GM23338 (cell line): ENCODE results near the gene NPHS1. TPM values are rescaled to one million over a fixed set of nuclear protein-coding genes. Genes with fewer than 3 reads are reported as not detected.

Experiments
- ATAC-seq: fragments of 200-7000 bp; cut with Tn5 transposase; 3 replicates; pipeline ENCODE4 v1.9.1; 2020
- DNase-seq: peaks from one replicate; pipeline ENCODE4 v3.0.0-alpha.2; 2015; ENCODE audit warnings: low spot score
- H2AFZ ChIP-seq: fragments of 200-600 bp; sonication (generic); 2 replicates; pipeline ENCODE4 v1.8.0; 2016; ENCODE audit warnings: antibody characterized with exemption, mild to moderate bottlenecking, moderate library complexity
- H3F3A ChIP-seq: fragments of 200-600 bp; sonication (generic); replicated peaks from 2 replicates; pipeline ENCODE4 v1.8.0; 2017; ENCODE audit warnings: antibody characterized with exemption, mixed run types, low read depth
- H3K27ac ChIP-seq: fragments of 200-600 bp; sonication (generic); 2 replicates; pipeline ENCODE4 v1.6.1; 2016; ENCODE audit warnings: low read depth
- H3K27me3 ChIP-seq: fragments of 200-600 bp; sonication (generic); 2 replicates; pipeline ENCODE4 v1.8.0; 2016; ENCODE audit warnings: mild to moderate bottlenecking, mixed run types, moderate library complexity; ENCODE audit not compliant: insufficient read depth
- H3K36me3 ChIP-seq: fragments of 200-600 bp; sonication (generic); 2 replicates; pipeline ENCODE4 v1.8.0; 2016; ENCODE audit warnings: mild to moderate bottlenecking; ENCODE audit not compliant: insufficient read depth
- H3K4me1 ChIP-seq: fragments of 200-600 bp; sonication (generic); 2 replicates; pipeline ENCODE4 v1.8.0; 2016; ENCODE audit warnings: mild to moderate bottlenecking, moderate library complexity; ENCODE audit not compliant: insufficient read depth
- H3K4me2 ChIP-seq: fragments of 200-600 bp; sonication (generic); 2 replicates; pipeline ENCODE4 v1.7.1; 2017; ENCODE audit warnings: mixed run types
- H3K4me3 ChIP-seq: fragments of 200-600 bp; sonication (generic); 2 replicates; pipeline ENCODE4 v1.6.1; 2016; ENCODE audit warnings: mixed run types
- H3K79me2 ChIP-seq: fragments of 200-600 bp; sonication (generic); replicated peaks from 2 replicates; pipeline ENCODE4 v1.8.0; 2017; ENCODE audit warnings: mild to moderate bottlenecking; ENCODE audit not compliant: insufficient read depth
- H3K9me2 ChIP-seq: fragments of 200-600 bp; sonication (generic); 2 replicates; pipeline ENCODE4 v1.8.0; 2017; ENCODE audit not compliant: insufficient read depth
- H4K20me1 ChIP-seq: fragments of 200-600 bp; sonication (generic); replicated peaks from 2 replicates; pipeline ENCODE4 v1.8.0; 2017; ENCODE audit warnings: mild to moderate bottlenecking; ENCODE audit not compliant: insufficient read depth
- H3K27ac Mint-ChIP-seq: 2 replicates; pipeline ENCODE4 v1.8.0; 2020; ENCODE audit warnings: inconsistent platforms, mild to moderate bottlenecking, moderate library complexity, mixed read lengths
- H3K27me3 Mint-ChIP-seq: 3 replicates; pipeline ENCODE4 v1.8.0; 2022; ENCODE audit warnings: low read depth, mild to moderate bottlenecking, moderate library complexity, mixed read lengths, inconsistent platforms; ENCODE audit not compliant: insufficient read depth, poor library complexity
- H3K36me3 Mint-ChIP-seq: 3 replicates; pipeline ENCODE4 v1.8.0; 2021; ENCODE audit warnings: low read depth, mild to moderate bottlenecking, inconsistent platforms, moderate library complexity, mixed read lengths
- H3K4me1 Mint-ChIP-seq: 3 replicates; pipeline ENCODE4 v1.8.0; 2020; ENCODE audit warnings: mild to moderate bottlenecking, inconsistent platforms, mixed read lengths
- H3K4me3 Mint-ChIP-seq: 3 replicates; pipeline ENCODE4 v1.8.0; 2021; ENCODE audit warnings: moderate library complexity, mild to moderate bottlenecking, inconsistent platforms, mixed read lengths
- H3K9me3 Mint-ChIP-seq: 3 replicates; pipeline ENCODE4 v1.8.0; 2020; ENCODE audit warnings: moderate library complexity, mild to moderate bottlenecking, inconsistent platforms, mixed read lengths
- EZH2 ChIP-seq: fragments of 200-600 bp; sonication (generic); IDR thresholded peaks from one replicate; pipeline ENCODE4 v1.8.0; 2017; ENCODE audit warnings: antibody characterized with exemption, mild to moderate bottlenecking, low read depth; ENCODE audit not compliant: unreplicated experiment
- EZH2phosphoT487 ChIP-seq: fragments of 200-600 bp; sonication (generic); IDR thresholded peaks from one replicate; pipeline ENCODE4 v1.8.1; 2018; ENCODE audit warnings: antibody characterized with exemption; ENCODE audit not compliant: unreplicated experiment
- JUNB ChIP-seq: IDR thresholded peaks from one replicate; pipeline ENCODE4 v1.6.1; 2016; ENCODE audit warnings: antibody characterized with exemption; ENCODE audit not compliant: unreplicated experiment
- POLR2AphosphoS5 ChIP-seq: IDR thresholded peaks from 2 replicates; pipeline ENCODE4 v1.6.1; 2016; ENCODE audit warnings: antibody characterized with exemption, low read depth
- polyA plus RNA-seq: library from polyadenylated mRNA; unstranded; fragments of >200 nt; fragmentation: Nextera tagmentation; extraction: Ambion mirVana; gene quantifications from 2 replicates; pipeline ENCODE4 v1.2.1, GENCODE V29; 2016
- total RNA-seq: library from RNA; depleted of rRNA; stranded (reverse); fragments of >200 nt; shearing (Covaris generic); gene quantifications from 2 replicates; pipeline ENCODE4 v1.2.3, GENCODE V29; 2014
- TF ChIP-seq, protein P1 (sequence below): fragments of 250-450 bp; sonication (Bioruptor Pico); IDR thresholded peaks from 2 replicates; pipeline ENCODE4 v1.5.0; 2020; ENCODE audit warnings: mild to moderate bottlenecking, moderate library complexity

NPHS1 gene
- total and polyA plus RNA-seq, 2 experiments from 2014 or later = 1.0 to 1.3 TPM

DNA sequence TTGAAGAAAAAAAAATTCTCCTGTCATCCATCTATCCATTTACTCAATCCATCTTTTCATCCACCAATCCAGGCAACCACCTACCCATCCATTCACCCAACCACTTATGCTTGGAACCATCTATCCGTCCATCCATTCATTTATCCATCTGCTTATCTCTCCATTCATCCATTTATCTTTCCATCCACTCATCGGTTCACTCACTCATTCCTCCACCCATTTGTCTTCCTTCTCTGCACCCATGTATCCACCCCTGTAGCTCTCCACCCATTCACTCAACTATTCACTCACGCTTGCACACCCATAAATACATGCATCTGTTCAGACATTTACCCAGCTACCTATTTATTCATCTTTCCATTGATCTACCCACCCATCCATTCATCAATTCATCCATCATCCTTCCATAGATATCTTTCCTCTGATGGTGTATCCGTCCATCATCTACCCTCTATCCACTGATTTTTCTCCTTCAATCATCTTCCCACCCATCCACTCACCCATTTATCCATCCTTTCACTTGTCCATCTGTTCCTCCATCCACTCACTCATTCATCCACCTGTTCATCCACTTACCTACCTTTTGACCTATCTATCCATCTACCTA is 9.5 kb downstream of the NPHS1 start:
- 0 out of 2 replicates have a peak, but pooled peaks cover 3% of the 10 kb centered on the region for H3F3A ChIP-seq
- no peak for ATAC-seq
- peaks cover 3% of the 10 kb centered on the region; the same call in 2 of the 3 replicates for H3K9me3 Mint-ChIP-seq
- no peak overlapping the region; the same call in 2 of the 3 replicates for H3K4me3 Mint-ChIP-seq
- H3K9me2 ChIP-seq = peaks cover 12% of the 10 kb centered on the region
- peaks cover 19% of the 10 kb centered on the region for H3K4me1 Mint-ChIP-seq
- no peak overlapping the region for H3K4me3 ChIP-seq
- H3K4me1 ChIP-seq = peaks cover 12% of the 10 kb centered on the region
- no peak overlapping the region for H3K27ac ChIP-seq
- no peaks in the 10 kb centered on the region for H3K79me2 ChIP-seq
- H2AFZ ChIP-seq = no peak overlapping the region
- H3K27me3 ChIP-seq = peaks cover 34% of the 10 kb centered on the region
- H3K27ac Mint-ChIP-seq = no peak overlapping the region
- no peak overlapping the region for H3K4me2 ChIP-seq
- peaks cover 2% of the 10 kb centered on the region; the same call in 1 of the 2 replicates for H4K20me1 ChIP-seq
- no peak for TF ChIP-seq EZH2phosphoT487
- TF ChIP-seq JUNB = no peak
- TF ChIP-seq, protein P1, sequence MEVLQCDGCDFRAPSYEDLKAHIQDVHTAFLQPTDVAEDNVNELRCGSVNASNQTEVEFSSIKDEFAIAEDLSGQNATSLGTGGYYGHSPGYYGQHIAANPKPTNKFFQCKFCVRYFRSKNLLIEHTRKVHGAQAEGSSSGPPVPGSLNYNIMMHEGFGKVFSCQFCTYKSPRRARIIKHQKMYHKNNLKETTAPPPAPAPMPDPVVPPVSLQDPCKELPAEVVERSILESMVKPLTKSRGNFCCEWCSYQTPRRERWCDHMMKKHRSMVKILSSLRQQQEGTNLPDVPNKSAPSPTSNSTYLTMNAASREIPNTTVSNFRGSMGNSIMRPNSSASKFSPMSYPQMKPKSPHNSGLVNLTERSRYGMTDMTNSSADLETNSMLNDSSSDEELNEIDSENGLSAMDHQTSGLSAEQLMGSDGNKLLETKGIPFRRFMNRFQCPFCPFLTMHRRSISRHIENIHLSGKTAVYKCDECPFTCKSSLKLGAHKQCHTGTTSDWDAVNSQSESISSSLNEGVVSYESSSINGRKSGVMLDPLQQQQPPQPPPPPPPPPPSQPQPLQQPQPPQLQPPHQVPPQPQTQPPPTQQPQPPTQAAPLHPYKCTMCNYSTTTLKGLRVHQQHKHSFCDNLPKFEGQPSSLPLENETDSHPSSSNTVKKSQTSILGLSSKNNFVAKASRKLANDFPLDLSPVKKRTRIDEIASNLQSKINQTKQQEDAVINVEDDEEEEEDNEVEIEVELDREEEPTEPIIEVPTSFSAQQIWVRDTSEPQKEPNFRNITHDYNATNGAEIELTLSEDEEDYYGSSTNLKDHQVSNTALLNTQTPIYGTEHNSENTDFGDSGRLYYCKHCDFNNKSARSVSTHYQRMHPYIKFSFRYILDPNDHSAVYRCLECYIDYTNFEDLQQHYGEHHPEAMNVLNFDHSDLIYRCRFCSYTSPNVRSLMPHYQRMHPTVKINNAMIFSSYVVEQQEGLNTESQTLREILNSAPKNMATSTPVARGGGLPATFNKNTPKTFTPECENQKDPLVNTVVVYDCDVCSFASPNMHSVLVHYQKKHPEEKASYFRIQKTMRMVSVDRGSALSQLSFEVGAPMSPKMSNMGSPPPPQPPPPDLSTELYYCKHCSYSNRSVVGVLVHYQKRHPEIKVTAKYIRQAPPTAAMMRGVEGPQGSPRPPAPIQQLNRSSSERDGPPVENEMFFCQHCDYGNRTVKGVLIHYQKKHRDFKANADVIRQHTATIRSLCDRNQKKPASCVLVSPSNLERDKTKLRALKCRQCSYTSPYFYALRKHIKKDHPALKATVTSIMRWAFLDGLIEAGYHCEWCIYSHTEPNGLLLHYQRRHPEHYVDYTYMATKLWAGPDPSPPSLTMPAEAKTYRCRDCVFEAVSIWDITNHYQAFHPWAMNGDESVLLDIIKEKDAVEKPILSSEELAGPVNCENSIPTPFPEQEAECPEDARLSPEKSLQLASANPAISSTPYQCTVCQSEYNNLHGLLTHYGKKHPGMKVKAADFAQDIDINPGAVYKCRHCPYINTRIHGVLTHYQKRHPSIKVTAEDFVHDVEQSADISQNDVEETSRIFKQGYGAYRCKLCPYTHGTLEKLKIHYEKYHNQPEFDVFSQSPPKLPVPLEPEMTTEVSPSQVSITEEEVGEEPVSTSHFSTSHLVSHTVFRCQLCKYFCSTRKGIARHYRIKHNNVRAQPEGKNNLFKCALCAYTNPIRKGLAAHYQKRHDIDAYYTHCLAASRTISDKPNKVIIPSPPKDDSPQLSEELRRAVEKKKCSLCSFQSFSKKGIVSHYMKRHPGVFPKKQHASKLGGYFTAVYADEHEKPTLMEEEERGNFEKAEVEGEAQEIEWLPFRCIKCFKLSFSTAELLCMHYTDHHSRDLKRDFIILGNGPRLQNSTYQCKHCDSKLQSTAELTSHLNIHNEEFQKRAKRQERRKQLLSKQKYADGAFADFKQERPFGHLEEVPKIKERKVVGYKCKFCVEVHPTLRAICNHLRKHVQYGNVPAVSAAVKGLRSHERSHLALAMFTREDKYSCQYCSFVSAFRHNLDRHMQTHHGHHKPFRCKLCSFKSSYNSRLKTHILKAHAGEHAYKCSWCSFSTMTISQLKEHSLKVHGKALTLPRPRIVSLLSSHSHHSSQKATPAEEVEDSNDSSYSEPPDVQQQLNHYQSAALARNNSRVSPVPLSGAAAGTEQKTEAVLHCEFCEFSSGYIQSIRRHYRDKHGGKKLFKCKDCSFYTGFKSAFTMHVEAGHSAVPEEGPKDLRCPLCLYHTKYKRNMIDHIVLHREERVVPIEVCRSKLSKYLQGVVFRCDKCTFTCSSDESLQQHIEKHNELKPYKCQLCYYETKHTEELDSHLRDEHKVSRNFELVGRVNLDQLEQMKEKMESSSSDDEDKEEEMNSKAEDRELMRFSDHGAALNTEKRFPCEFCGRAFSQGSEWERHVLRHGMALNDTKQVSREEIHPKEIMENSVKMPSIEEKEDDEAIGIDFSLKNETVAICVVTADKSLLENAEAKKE (CRISPR knock-in tag) = no peak
- TF ChIP-seq POLR2AphosphoS5 = no peak
- TF ChIP-seq EZH2 = no peak
- no peaks in the 10 kb centered on the region; the same call in 2 of the 3 replicates for H3K36me3 Mint-ChIP-seq
- H3K36me3 ChIP-seq = no peaks in the 10 kb centered on the region
- peaks cover 44% of the 10 kb centered on the region for H3K27me3 Mint-ChIP-seq
- DNase-seq = no peak
